GM12878 (cell line): ENCODE results near the gene HLA-A.
A peak's percentile ranks its signal among the peaks of the same experiment; 100 is the strongest.

Experiments used
- ATF3 ChIP-seq: IDR thresholded peaks from 2 replicates; pipeline ENCODE4 v1.6.1; 2011; ENCODE audit warnings: low read depth, mild to moderate bottlenecking, low read length, moderate library complexity, borderline replicate concordance; ENCODE audit errors: extremely low read depth
- BHLHE40 ChIP-seq, 2 experiments: fragments of 450-650 bp in 1 of 2; IDR thresholded peaks; 2 replicates each; pipeline ENCODE4 v1.6.1; 2011 to 2017; ENCODE audit warnings: low read depth in 2 of 2, borderline replicate concordance in 1 of 2, improper control_type of control experiment in 1 of 2, low read length in 1 of 2, mild to moderate bottlenecking in 1 of 2
- EP300 ChIP-seq, 2 experiments: fragments of 150-350 bp in 1 of 2; IDR thresholded peaks; 2 replicates each; pipeline ENCODE4 v1.6.1; 2011 to 2012; ENCODE audit warnings: low read depth in 2 of 2, low read length in 2 of 2, borderline replicate concordance in 1 of 2, improper control_type of control experiment in 1 of 2, inconsistent platforms in 1 of 2; ENCODE audit not compliant: control insufficient read depth in 1 of 2
- EZH2 ChIP-seq: IDR thresholded peaks from 2 replicates; pipeline ENCODE4 v1.6.1; 2012; ENCODE audit warnings: low read depth, mild to moderate bottlenecking, control low read depth, inconsistent platforms, low read length, borderline replicate concordance; ENCODE audit not compliant: control insufficient read depth
- NR2C2 ChIP-seq: IDR thresholded peaks from 2 replicates; pipeline ENCODE4 v1.6.1; 2011; ENCODE audit warnings: borderline replicate concordance, low read depth; ENCODE audit not compliant: control insufficient read depth, insufficient read length
- REST ChIP-seq: IDR thresholded peaks from 2 replicates; pipeline ENCODE4 v1.6.1; 2012; ENCODE audit warnings: mild to moderate bottlenecking, low read depth, low read length
- YY1 ChIP-seq: IDR thresholded peaks from 2 replicates; pipeline ENCODE4 v1.6.1; 2011; ENCODE audit warnings: low read depth, mild to moderate bottlenecking, low read length
- ZBTB11 ChIP-seq: fragments of 450-650 bp; formaldehyde crosslinking; IDR thresholded peaks from 2 replicates; pipeline ENCODE4 v1.5.0; 2022; ENCODE audit warnings: mild to moderate bottlenecking, missing genetic modification characterization

GRCh38 chr6:29976588-29977424, 34.5 kb downstream of the HLA-A start:
- TF ChIP-seq ATF3 (no peak), BHLHE40 (IDR thresholded peaks at IDR 0.05; ENCODE audit: borderline replicate concordance in 1 of 2, low read depth in 2 of 2, low read length in 1 of 2) (peak in 1 of 2 experiments; percentile 79; a peak in 2 of 4 replicates), EP300 (IDR thresholded peaks at IDR 0.05; ENCODE audit: borderline replicate concordance in 1 of 2, control insufficient read depth in 1 of 2, low read depth in 2 of 2, low read length in 2 of 2) (no peak), EZH2 (no peak), NR2C2 (no peak), ZBTB11 (no peak), YY1 (no peak), REST (no peak)
